Islet precursor cell (in vitro differentiated cells): ENCODE measurements around the gene KAT2A.
A peak's percentile ranks its signal among the peaks of the same experiment; 100 is the strongest.

ENCODE experiments used
- DNase-seq: peaks from one replicate; pipeline ENCODE4 v3.0.0-alpha.2; 2018

The KAT2A gene

GRCh38 chr17:42135151-42135550 is 14.0 kb upstream of the KAT2A start:
- no peak for DNase-seq

GRCh38 chr17:42133461-42134041 is 12.4 kb upstream of the KAT2A start:
- no peak for DNase-seq

GRCh38 chr17:42132941-42133340 is 11.8 kb upstream of the KAT2A start:
- no peak for DNase-seq

GRCh38 chr17:42131981-42132432 is 10.8 kb upstream of the KAT2A start:
- DNase-seq: no peak

- DNase-seq: no peak
Observed at GRCh38 chr17:42131232-42131631, 10.1 kb upstream of the KAT2A start.

GRCh38 chr17:42130310-42130936 is 9.3 kb upstream of the KAT2A start:
- no peak for DNase-seq

- no peak for DNase-seq
Observed at GRCh38 chr17:42129109-42129837, 8.1 kb upstream of the KAT2A start.

GRCh38 chr17:42127414-42127813 is 6.2 kb upstream of the KAT2A start:
- DNase-seq: no peak

GRCh38 chr17:42126836-42127235 is 5.7 kb upstream of the KAT2A start:
- no peak for DNase-seq

GRCh38 chr17:42125565-42125964 is 4.4 kb upstream of the KAT2A start:
- no peak for DNase-seq

- DNase-seq: peak; percentile 55
Observed at GRCh38 chr17:42124256-42124655, 3.1 kb upstream of the KAT2A start.

GRCh38 chr17:42122371-42123303 is 1.5 kb upstream of the KAT2A start, which contains the start of gene HSPB9:
Gene HSPB9, plus strand, starts transcription at chr17:42122804. Its CDS starts 47 bp downstream, at chr17:42122851.
- peak; percentile 95 for DNase-seq

- DNase-seq: no peak
Observed at GRCh38 chr17:42120161-42120769, 902 bp downstream of the KAT2A start.

- DNase-seq: no peak
Observed at GRCh38 chr17:42119301-42119700, 1.9 kb downstream of the KAT2A start.

GRCh38 chr17:42118545-42118944 is 2.6 kb downstream of the KAT2A start:
- DNase-seq: peak; percentile 76

- DNase-seq: no peak
Observed at GRCh38 chr17:42118126-42118510, 3.0 kb downstream of the KAT2A start.

GRCh38 chr17:42117397-42118125 is 3.6 kb downstream of the KAT2A start:
- no peak for DNase-seq

GRCh38 chr17:42116705-42117396 is 4.3 kb downstream of the KAT2A start:
- peak; percentile 95 for DNase-seq

- no peak for DNase-seq
Observed at GRCh38 chr17:42114118-42114517, 7.0 kb downstream of the KAT2A start.

- no peak for DNase-seq
Observed at GRCh38 chr17:42113293-42114069, 7.7 kb downstream of the KAT2A start.
